Psoas muscle (tissue), 8 donors: Measurements from ENCODE around the gene STUM. TPM values are rescaled to one million over a fixed set of nuclear protein-coding genes. Genes with fewer than 3 reads are reported as not detected.
"Not testable (repeated sequence)": the region's sequence is repeated elsewhere in the genome, so short reads cannot be mapped to it uniquely, and the experiment has no call there.

Source experiments
- ATAC-seq, 4 donors: fragments of 200-7000 bp; cut with Tn5 transposase; one replicate each; pipeline ENCODE4 v1.9.1; 2020; ENCODE audit warnings: moderate library complexity in 3 of 4, mild to moderate bottlenecking in 2 of 4
- DNase-seq, 2 donors: peaks; one replicate each; pipeline ENCODE4 v3.0.0-alpha.2; 2020
- H3K27ac ChIP-seq: fragments of 200-600 bp; one replicate; pipeline ENCODE4 v1.8.0; 2022
- H3K27me3 ChIP-seq, 3 donors: fragments of 200-600 bp in 1 of 3; one replicate each; pipeline versions ENCODE4 v1.6.1 to v1.8.0; 2013 to 2022; ENCODE audit warnings: low read length in 2 of 3, mild to moderate bottlenecking in 2 of 3, moderate library complexity in 1 of 3; ENCODE audit not compliant: insufficient read depth in 3 of 3
- H3K36me3 ChIP-seq, 2 donors: fragments of 200-600 bp in 1 of 2; one replicate each; pipeline versions ENCODE4 v1.6.1 to v1.8.0; 2013 to 2022; ENCODE audit warnings: low read depth in 1 of 2, mild to moderate bottlenecking in 1 of 2, moderate library complexity in 1 of 2; ENCODE audit not compliant: insufficient read depth in 1 of 2
- H3K4me1 ChIP-seq: fragments of 200-600 bp; one replicate; pipeline ENCODE4 v1.8.0; 2022
- H3K4me3 ChIP-seq: fragments of 200-600 bp; one replicate; pipeline ENCODE4 v1.8.0; 2022; ENCODE audit warnings: mild to moderate bottlenecking
- H3K9me3 ChIP-seq: fragments of 200-600 bp; one replicate; pipeline ENCODE4 v1.8.0; 2022
- WGBS, 3 donors: extraction: QIAGEN DNeasy Blood & Tissue Kit; methylation state at CpG; one replicate each; pipeline versions ENCODE4 v1.1.6 to v1.1.7; 2013; 5-methylcytosine and 5-hydroxymethylcytosine counted together
- intact Hi-C, 2 donors: fragments of 100-400 bp; cut with DNase I; formaldehyde crosslinking; loops; one replicate each; pipeline versions ENCODE4 v1.11.0 to v1.14.2; 2022
- polyA plus RNA-seq, 3 donors: library from polyadenylated mRNA; stranded (reverse); fragments of 200-250 nt; gene quantifications; one replicate each; pipeline ENCODE4 v1.2.3, GENCODE V29; 2013
- total RNA-seq, 4 donors: library from RNA; stranded (reverse); fragmentation: NEBNext Ultra II Directional in 2 of 4; extraction: Animal tissue kit (Norgen Biotek cat#: 25700) in 2 of 4; gene quantifications; one replicate each; pipeline versions ENCODE4 v1.2.1 to v1.2.4, GENCODE V29; 2021 to 2023
- TF ChIP-seq, protein P1 (sequence below): fragments of 200-600 bp; IDR thresholded peaks from one replicate; pipeline ENCODE4 v1.8.0; 2022; ENCODE audit warnings: antibody characterized with exemption
- donor health status: healthy with polysubstance abuse.
- donor health status: DM: no; HTN: no; CAD: no; lungs with moderate emphysema.
- donor health status: Bipolar disorder and iron deficiency.
- donor health status: healthy.
- donor health status: DM: yes; HTN: yes; CAD: no.
- donor health status: DM: no; HTN: no; CAD: no.
- donor health status: DM: no; HTN: no; CAD: no.
- donor health status: DM: yes; HTN: yes; CAD: no.

The STUM gene
- total and polyA plus RNA-seq, 7 donors: 0.34 to 1.5 (median 0.96) TPM

DNA sequence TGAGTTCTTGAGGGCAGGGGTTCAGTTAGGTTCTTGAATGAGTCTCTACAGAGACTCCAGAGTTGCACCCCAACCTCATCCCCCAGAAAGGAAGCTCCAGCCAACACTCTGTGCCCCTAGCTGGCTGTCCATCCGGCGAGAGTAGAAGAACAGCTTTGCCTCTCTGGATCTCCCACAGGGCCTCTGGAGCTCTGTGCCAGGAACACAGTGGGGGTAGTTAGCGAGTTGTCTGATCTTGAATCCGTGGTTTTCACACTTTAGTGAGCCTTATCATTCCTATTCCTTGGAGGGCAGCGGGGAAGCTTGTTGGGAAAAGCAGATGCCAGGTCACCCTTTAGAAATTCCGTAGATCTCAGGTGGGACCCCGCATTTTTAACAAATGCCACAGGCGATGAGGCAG lies 45.0 kb downstream of the STUM start:
- H3K4me1 ChIP-seq: no peaks in the 10 kb centered on the region
- DNase-seq (no peak), ATAC-seq (no peak)
- WGBS, 3 donors: 79 to 85% (median 81%) methylated on average over 8 of the region's 8 CpGs
- H3K4me3 ChIP-seq: no peak overlapping the region
- H3K27me3 ChIP-seq: peaks cover 0 to 16% (median 0%) of the 10 kb centered on the region in 3 donors
- TF ChIP-seq, protein P1, sequence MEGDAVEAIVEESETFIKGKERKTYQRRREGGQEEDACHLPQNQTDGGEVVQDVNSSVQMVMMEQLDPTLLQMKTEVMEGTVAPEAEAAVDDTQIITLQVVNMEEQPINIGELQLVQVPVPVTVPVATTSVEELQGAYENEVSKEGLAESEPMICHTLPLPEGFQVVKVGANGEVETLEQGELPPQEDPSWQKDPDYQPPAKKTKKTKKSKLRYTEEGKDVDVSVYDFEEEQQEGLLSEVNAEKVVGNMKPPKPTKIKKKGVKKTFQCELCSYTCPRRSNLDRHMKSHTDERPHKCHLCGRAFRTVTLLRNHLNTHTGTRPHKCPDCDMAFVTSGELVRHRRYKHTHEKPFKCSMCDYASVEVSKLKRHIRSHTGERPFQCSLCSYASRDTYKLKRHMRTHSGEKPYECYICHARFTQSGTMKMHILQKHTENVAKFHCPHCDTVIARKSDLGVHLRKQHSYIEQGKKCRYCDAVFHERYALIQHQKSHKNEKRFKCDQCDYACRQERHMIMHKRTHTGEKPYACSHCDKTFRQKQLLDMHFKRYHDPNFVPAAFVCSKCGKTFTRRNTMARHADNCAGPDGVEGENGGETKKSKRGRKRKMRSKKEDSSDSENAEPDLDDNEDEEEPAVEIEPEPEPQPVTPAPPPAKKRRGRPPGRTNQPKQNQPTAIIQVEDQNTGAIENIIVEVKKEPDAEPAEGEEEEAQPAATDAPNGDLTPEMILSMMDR: no peak
- no peaks in the 10 kb centered on the region for H3K36me3 ChIP-seq
- no peaks in the 10 kb centered on the region for H3K9me3 ChIP-seq
- H3K27ac ChIP-seq: no peak overlapping the region
- intact Hi-C loops: no loop called here

DNA sequence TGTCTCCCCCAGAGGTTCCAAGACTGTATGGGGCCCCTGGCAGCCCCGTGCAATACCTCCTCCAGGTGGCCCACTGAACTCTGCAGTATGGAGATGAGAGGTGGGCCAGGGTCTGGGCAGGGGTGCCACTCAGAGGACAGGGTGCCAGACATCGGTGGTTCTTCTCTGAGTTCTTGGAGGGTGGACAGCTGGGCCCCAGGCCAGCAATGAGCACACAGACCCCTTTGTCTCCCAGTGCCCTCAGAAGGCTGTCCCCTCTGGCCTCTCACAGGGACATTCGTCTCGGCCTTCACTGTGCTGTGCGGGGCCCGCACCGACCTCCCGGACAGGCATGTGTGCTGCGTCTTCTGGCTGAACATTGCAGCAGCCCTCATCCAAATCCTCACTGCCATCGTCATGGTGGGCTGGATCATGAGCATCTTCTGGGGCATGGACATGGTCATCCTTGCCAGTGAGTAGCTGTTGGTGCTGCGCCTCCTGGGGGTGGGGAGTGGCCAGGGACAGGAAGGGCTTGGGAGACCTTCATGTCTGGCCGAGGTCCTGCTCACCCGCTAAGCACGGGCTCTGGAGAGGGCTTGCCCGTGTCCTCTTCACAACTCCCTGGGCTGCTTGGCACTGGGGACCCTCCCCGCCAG lies 48.1 kb downstream of the STUM start:
- Histone ChIP-seq H3K27me3 (peaks cover 0 to 16% (median 0%) of the 10 kb centered on the region in 3 donors), H3K4me3 (no peak overlapping the region), H3K9me3 (no peaks in the 10 kb centered on the region), H3K36me3 (no peaks in the 10 kb centered on the region), H3K27ac (no peak overlapping the region), H3K4me1 (no peaks in the 10 kb centered on the region)
- DNase-seq (no peak), ATAC-seq (no peak)
- 46 to 69% (median 53%) methylated on average over 16 of the region's 16 CpGs for WGBS, 3 donors
- TF ChIP-seq, protein P1: no peak
- intact Hi-C loops: no loop called here

DNA sequence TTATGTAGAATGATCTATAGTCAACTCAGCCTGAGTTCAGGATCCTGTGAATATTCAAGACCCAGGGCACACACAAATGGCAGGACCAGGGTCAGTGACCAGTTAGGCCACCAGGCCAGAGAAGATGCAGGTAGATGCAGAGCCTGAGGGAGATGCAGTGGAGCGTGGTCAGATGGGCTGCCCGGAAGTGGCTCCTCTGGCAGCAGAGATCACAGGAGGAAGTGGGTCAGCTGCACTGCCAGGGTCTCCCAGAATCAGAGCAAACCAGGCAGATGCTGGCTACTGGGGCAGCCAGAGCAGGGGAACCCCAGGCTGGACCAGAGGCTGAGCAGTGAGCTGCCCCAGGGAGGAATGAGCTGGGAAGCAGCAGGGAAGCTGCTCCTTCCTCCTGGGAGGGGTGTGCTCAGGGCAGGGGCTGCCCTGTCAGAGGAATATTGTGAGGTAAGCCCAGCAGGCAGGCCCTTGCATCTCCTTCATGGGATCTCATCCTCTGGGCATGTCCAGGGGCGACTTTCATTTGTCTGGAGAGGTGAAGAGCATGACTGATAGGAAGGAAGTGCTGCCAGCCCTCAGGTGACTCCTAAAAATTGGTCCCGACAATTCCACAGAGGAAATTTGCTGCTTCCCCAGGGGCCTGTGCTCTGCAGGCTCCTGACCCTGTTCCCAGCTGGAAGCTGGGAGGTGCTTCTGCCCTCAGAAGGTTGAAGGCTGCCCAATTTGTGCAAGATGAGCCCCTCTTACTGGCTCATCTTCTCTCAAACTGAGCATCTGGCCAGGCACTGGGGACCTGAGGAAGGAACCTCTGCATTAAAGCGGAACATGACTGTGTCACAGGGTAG lies 49.3 kb downstream of the STUM start:
- no peaks in the 10 kb centered on the region for H3K9me3 ChIP-seq
- WGBS, 3 donors: 81 to 85% (median 85%) methylated on average over 5 of the region's 5 CpGs
- DNase-seq (no peak), ATAC-seq (no peak)
- peaks cover 0 to 16% (median 0%) of the 10 kb centered on the region in 3 donors for H3K27me3 ChIP-seq
- H3K36me3 ChIP-seq: no peaks in the 10 kb centered on the region
- H3K4me1 ChIP-seq: no peaks in the 10 kb centered on the region
- H3K27ac ChIP-seq: no peak overlapping the region
- intact Hi-C loops: no loop called here
- no peak overlapping the region for H3K4me3 ChIP-seq
- TF ChIP-seq, protein P1: no peak

DNA sequence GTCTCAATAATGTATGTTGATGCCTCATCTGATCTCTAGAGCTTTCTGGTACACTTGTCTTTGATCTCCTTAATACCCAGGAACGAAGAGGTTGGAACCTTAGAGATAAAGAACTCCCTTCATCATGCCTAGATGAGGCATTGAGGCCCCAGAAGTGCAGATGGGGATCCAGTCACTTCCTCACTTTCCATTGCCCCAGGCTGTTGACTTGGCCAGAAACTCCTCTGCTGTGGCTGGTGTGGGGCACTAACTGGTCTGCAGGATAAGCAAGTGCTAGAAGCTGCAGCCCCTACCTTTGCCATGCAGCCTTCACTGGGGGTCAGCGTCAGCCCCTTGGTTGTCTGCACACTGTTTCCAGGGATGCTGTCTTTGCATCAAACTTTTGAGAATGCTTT lies 49.9 kb downstream of the STUM start:
- peaks cover 0 to 16% (median 0%) of the 10 kb centered on the region in 3 donors for H3K27me3 ChIP-seq
- no peak for DNase-seq
- 85 to 98% (median 97%) methylated on average over 2 of the region's 2 CpGs for WGBS, 3 donors
- intact Hi-C loops: no loop called here
- H3K4me3 ChIP-seq: no peak overlapping the region
- ATAC-seq: no peak
- no peaks in the 10 kb centered on the region for H3K4me1 ChIP-seq
- TF ChIP-seq, protein P1: no peak
- no peaks in the 10 kb centered on the region for H3K36me3 ChIP-seq
- H3K9me3 ChIP-seq: no peaks in the 10 kb centered on the region
- no peak overlapping the region for H3K27ac ChIP-seq

DNA sequence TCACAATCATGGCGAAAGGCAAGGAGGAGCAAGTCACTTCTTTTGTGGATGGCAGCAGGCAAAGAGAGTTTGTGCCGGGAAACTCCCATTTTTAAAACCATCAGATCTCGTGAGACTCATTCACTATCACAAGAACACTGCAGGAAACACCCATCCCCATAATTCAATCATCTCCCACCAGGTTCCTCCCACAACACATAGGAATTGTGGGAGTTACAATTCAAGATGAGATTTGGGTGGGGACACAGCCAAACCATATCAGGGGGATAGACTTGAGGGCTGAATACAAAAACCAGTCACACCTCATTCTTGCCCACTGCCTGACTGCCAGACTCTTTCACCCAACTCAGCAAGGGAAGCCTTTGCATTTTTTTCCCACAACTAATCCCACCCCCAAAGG lies 50.4 kb downstream of the STUM start:
- H3K36me3 ChIP-seq, H3K9me3 ChIP-seq, H3K4me1 ChIP-seq, intact Hi-C loops, H3K27ac ChIP-seq, ATAC-seq, DNase-seq, H3K4me3 ChIP-seq: not testable (repeated sequence)
- WGBS, 3 donors: 91 to 96% (median 95%) methylated on average over 3 of the region's 3 CpGs
- H3K27me3 ChIP-seq: peaks cover 0 to 16% (median 0%) of the 10 kb centered on the region in 3 donors
